ENCODE data around the gene MASP1.

MASP1 gene

GRCh38 chr3:187293516-187294430, 2.2 kb upstream of the MASP1 start:
- no peak for DNase-seq (ENCODE audit: low read depth in 2 of 2)

GRCh38 chr3:187292631-187293515, 1.3 kb upstream of the MASP1 start:
- no peak for DNase-seq (ENCODE audit: low read depth in 2 of 2)

- no peak for DNase-seq (ENCODE audit: low read depth in 2 of 2)
These were observed 644 bp upstream of the MASP1 start for GRCh38 chr3:187292181-187292580.

- DNase-seq (ENCODE audit: low read depth in 2 of 2), result no peak
These were observed 481 bp downstream of the MASP1 start for GRCh38 chr3:187291001-187291511.

- DNase-seq (ENCODE audit: low read depth in 2 of 2), result no peak
These were observed 1.0 kb downstream of the MASP1 start for GRCh38 chr3:187290503-187290902.

- DNase-seq (ENCODE audit: low read depth in 2 of 2), result no peak
These were observed 2.5 kb downstream of the MASP1 start for GRCh38 chr3:187288855-187289605.

GRCh38 chr3:187288131-187288854, 3.2 kb downstream of the MASP1 start:
- DNase-seq (ENCODE audit: low read depth in 2 of 2), result no peak

GRCh38 chr3:187287256-187287655, 4.3 kb downstream of the MASP1 start:
- no peak for DNase-seq (ENCODE audit: low read depth in 2 of 2)

- DNase-seq (ENCODE audit: low read depth in 2 of 2), result no peak
These were observed 5.0 kb downstream of the MASP1 start for GRCh38 chr3:187286467-187287059.

- no peak for DNase-seq (ENCODE audit: low read depth in 2 of 2)
These were observed 10.3 kb downstream of the MASP1 start for GRCh38 chr3:187281191-187281714.

- DNase-seq (ENCODE audit: low read depth in 2 of 2), result no peak
These were observed 10.9 kb downstream of the MASP1 start for GRCh38 chr3:187280644-187281043.

- no peak for DNase-seq (ENCODE audit: low read depth in 2 of 2)
These were observed 14.4 kb downstream of the MASP1 start for GRCh38 chr3:187277129-187277462.

GRCh38 chr3:187276397-187277128, 15.0 kb downstream of the MASP1 start:
- DNase-seq (ENCODE audit: low read depth in 2 of 2), result no peak

GRCh38 chr3:187274977-187275338, 16.6 kb downstream of the MASP1 start:
- no peak for DNase-seq (ENCODE audit: low read depth in 2 of 2)

GRCh38 chr3:187274315-187274976, 17.1 kb downstream of the MASP1 start:
- no peak for DNase-seq (ENCODE audit: low read depth in 2 of 2)

- DNase-seq (ENCODE audit: low read depth in 2 of 2), result no peak
These were observed 20.0 kb downstream of the MASP1 start for GRCh38 chr3:187271582-187271981.

GRCh38 chr3:187269486-187269885, 22.1 kb downstream of the MASP1 start:
- DNase-seq (ENCODE audit: low read depth in 2 of 2), result no peak

- no peak for DNase-seq (ENCODE audit: low read depth in 2 of 2)
These were observed 24.2 kb downstream of the MASP1 start for GRCh38 chr3:187267306-187267705.

GRCh38 chr3:187266691-187267090, 24.8 kb downstream of the MASP1 start:
- no peak for DNase-seq (ENCODE audit: low read depth in 2 of 2)

All from stimulated activated CD8-positive, alpha-beta memory T cell treated with anti-CD3 and anti-CD28 coated beads, Interleukin-15, amount 100 ng/mL, for 4 hours (primary cell).